ENCODE measurements around the gene PDZRN3.

DNA sequence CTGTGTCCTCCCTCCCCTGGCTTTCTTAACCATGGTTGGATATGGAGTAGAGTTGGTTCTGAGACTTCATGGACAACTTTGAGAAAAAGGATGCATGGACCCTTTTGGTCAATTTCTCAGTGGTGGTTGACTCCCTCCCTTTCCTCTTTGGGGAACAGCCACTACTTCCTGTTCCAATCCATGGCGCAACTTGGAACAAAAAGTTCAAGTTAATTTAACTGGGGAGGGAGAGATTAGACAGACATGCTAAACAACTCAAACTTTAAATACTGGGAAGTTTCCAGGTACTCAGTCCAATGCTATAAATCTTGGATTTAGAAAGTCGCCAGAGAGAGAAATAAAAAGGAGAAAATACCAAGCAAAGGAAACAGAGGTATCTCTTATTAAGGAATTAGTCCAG, 202.2 kb downstream of the PDZRN3 start:
- no peak for TF ChIP-seq POLR2AphosphoS5 (IDR thresholded peaks at IDR 0.05; ENCODE audit: low read depth, low read length)
- no peak for TF ChIP-seq TAF1 (IDR thresholded peaks at IDR 0.05; ENCODE audit: borderline replicate concordance, insufficient read depth, low read length)
